NCI-H82 treated with DMSO at 0.1 percent for 48 hours (cell line): Measurements from ENCODE around the gene ST6GALNAC2.

Experiments
- DNase-seq: peaks from one replicate; lab custom pipeline; 2025; ENCODE audit not compliant: unreplicated experiment; lab: John Stamatoyannopoulos, UW

ST6GALNAC2 gene

GRCh38 chr17:76557368-76558197, 28.1 kb downstream of the ST6GALNAC2 start:
- peak; percentile 97 for DNase-seq

GRCh38 chr17:76556765-76557367, 28.8 kb downstream of the ST6GALNAC2 start:
- no peak for DNase-seq

GRCh38 chr17:76554131-76554530, 31.5 kb downstream of the ST6GALNAC2 start:
- DNase-seq, result no peak

- DNase-seq, result no peak
These were observed 32.3 kb downstream of the ST6GALNAC2 start for GRCh38 chr17:76553178-76553908.

GRCh38 chr17:76551685-76552084, 34.0 kb downstream of the ST6GALNAC2 start:
- DNase-seq, result no peak

GRCh38 chr17:76550712-76551615, 34.7 kb downstream of the ST6GALNAC2 start:
- no peak for DNase-seq

GRCh38 chr17:76549539-76549938, 36.1 kb downstream of the ST6GALNAC2 start:
- DNase-seq, result no peak

- DNase-seq, result no peak
These were observed 36.5 kb downstream of the ST6GALNAC2 start for GRCh38 chr17:76549215-76549518.

- no peak for DNase-seq
These were observed 37.1 kb downstream of the ST6GALNAC2 start for GRCh38 chr17:76548378-76549214.

GRCh38 chr17:76547642-76548202, 37.9 kb downstream of the ST6GALNAC2 start:
- DNase-seq, result no peak

- peak; percentile 78 for DNase-seq
These were observed 38.4 kb downstream of the ST6GALNAC2 start for GRCh38 chr17:76547183-76547641.

GRCh38 chr17:76546556-76547182, 39.0 kb downstream of the ST6GALNAC2 start:
- no peak for DNase-seq

GRCh38 chr17:76545918-76546555, 39.6 kb downstream of the ST6GALNAC2 start:
- no peak for DNase-seq

- no peak for DNase-seq
These were observed 40.9 kb downstream of the ST6GALNAC2 start for GRCh38 chr17:76544546-76545365.

- peak; percentile 57 for DNase-seq
These were observed 41.7 kb downstream of the ST6GALNAC2 start for GRCh38 chr17:76543826-76544545.

GRCh38 chr17:76543482-76543825, 42.2 kb downstream of the ST6GALNAC2 start:
- no peak for DNase-seq

- DNase-seq, result no peak
These were observed 42.7 kb downstream of the ST6GALNAC2 start for GRCh38 chr17:76542984-76543383.
